ENCODE data around the gene KCTD18.

- no peak for TF ChIP-seq POLR2AphosphoS5 (IDR thresholded peaks at IDR 0.05; ENCODE audit: low read depth, low read length)
- TF ChIP-seq TAF1 (IDR thresholded peaks at IDR 0.05; ENCODE audit: borderline replicate concordance, insufficient read depth, low read length), result no peak
Observed at GRCh38 chr2:200476836-200477235, 33.0 kb downstream of the KCTD18 start.
